B cell (primary cell): ENCODE data around the gene USP20. TPM values are rescaled to one million over a fixed set of nuclear protein-coding genes. Genes with fewer than 3 reads are reported as not detected.

Experiments used
- ATAC-seq: fragments of 200-7000 bp; cut with Tn5 transposase; one replicate; pipeline ENCODE4 v1.10.0; 2021; ENCODE audit warnings: low read depth, mild to moderate bottlenecking, moderate number of reproducible peaks, moderate library complexity
- CTCF ChIA-PET: fragments of 350-600 bp; sonication (Branson Sonifier 250); formaldehyde crosslinking; loops from one replicate; lab custom pipeline; 2021; ENCODE audit warnings: antibody characterized with exemption, inconsistent platforms; lab: Charles Lee
- POLR2A ChIA-PET: fragments of 350-600 bp; sonication (Branson Sonifier 250); formaldehyde crosslinking; loops from one replicate; lab custom pipeline; 2021; ENCODE audit warnings: antibody characterized with exemption; lab: Charles Lee
- DNase-seq: peaks from one replicate; pipeline ENCODE4 v3.0.0; 2013
- H2AFZ ChIP-seq: 2 replicates; pipeline ENCODE4 v1.6.1; 2012; ENCODE audit warnings: mild to moderate bottlenecking, low read depth, low read length; ENCODE audit not compliant: insufficient read depth, poor library complexity, severe bottlenecking
- H3K27ac ChIP-seq, 2 donors: 1 replicate in 1 of 2; 2 replicates in 1 of 2; pipeline ENCODE4 v1.5.1; 2012 to 2013; ENCODE audit warnings: low read length in 2 of 2, mild to moderate bottlenecking in 2 of 2, moderate library complexity in 1 of 2
- H3K27me3 ChIP-seq, 4 experiments: fragments of 200-600 bp in 1 of 4; sonication (generic) in 1 of 4; replicated peaks in 1 of 4; 1 replicate in 2 of 4; 2 replicates in 2 of 4; pipeline versions ENCODE4 v1.6.1 to v1.7.0; 2013 to 2016; ENCODE audit warnings: low read length in 3 of 4, mild to moderate bottlenecking in 2 of 4, mixed read lengths in 1 of 4, moderate library complexity in 1 of 4; ENCODE audit not compliant: insufficient read depth in 4 of 4, control insufficient read depth in 3 of 4; ENCODE audit errors: control extremely low read depth in 1 of 4
- H3K36me3 ChIP-seq, 2 experiments: replicated peaks in 1 of 2; 1 replicate in 1 of 2; 2 replicates in 1 of 2; pipeline versions ENCODE4 v1.6.1 to v1.7.1; 2013; ENCODE audit warnings: low read length in 1 of 2; ENCODE audit not compliant: insufficient read depth in 2 of 2, control insufficient read depth in 1 of 2; ENCODE audit errors: control extremely low read depth in 1 of 2, extremely low read depth in 1 of 2
- H3K4me1 ChIP-seq, 2 donors: fragments of 200-600 bp in 1 of 2; sonication (generic) in 1 of 2; 1 replicate in 1 of 2; 2 replicates in 1 of 2; pipeline versions ENCODE4 v1.5.1 to v1.6.1; 2013 to 2017; ENCODE audit warnings: low read length in 2 of 2; ENCODE audit not compliant: control insufficient read depth in 2 of 2, insufficient read depth in 2 of 2
- H3K4me2 ChIP-seq: replicated peaks from 2 replicates; pipeline ENCODE3; 2012; ENCODE audit warnings: mild to moderate bottlenecking, low read depth, low read length; ENCODE audit not compliant: poor library complexity, severe bottlenecking
- H3K4me3 ChIP-seq, 5 experiments: fragments of 200-600 bp in 1 of 5; sonication (generic) in 1 of 5; 1 replicate in 3 of 5; 2 replicates in 2 of 5; pipeline versions ENCODE4 v1.5.1 to v1.7.0; 2011 to 2016; ENCODE audit warnings: low read length in 4 of 5, mild to moderate bottlenecking in 4 of 5, low read depth in 2 of 5, control low read depth in 1 of 5, moderate library complexity in 1 of 5; ENCODE audit not compliant: insufficient read depth in 1 of 5; ENCODE audit errors: control extremely low read depth in 1 of 5, extremely low read depth in 1 of 5
- H3K79me2 ChIP-seq: fragments of 200-600 bp; sonication (generic); one replicate; pipeline ENCODE4 v1.6.0; 2016; ENCODE audit warnings: low read length; ENCODE audit not compliant: control insufficient read depth, insufficient read depth
- H3K9ac ChIP-seq: fragments of 200-600 bp; sonication (generic); 2 replicates; pipeline ENCODE4 v1.6.1; 2017; ENCODE audit warnings: mild to moderate bottlenecking, low read length, moderate library complexity
- H3K9me3 ChIP-seq, 3 donors: one replicate each; pipeline versions ENCODE4 v1.6.1 to v1.7.1; 2013; ENCODE audit warnings: low read length in 2 of 3; ENCODE audit not compliant: control insufficient read depth in 2 of 3, insufficient read depth in 1 of 3; ENCODE audit errors: control extremely low read depth in 1 of 3
- H4K20me1 ChIP-seq: 2 replicates; pipeline ENCODE4 v1.6.0; 2012; ENCODE audit warnings: mild to moderate bottlenecking, low read length; ENCODE audit not compliant: insufficient read depth, control insufficient read depth, poor library complexity, severe bottlenecking
- H3K27ac Mint-ChIP-seq: one replicate; pipeline ENCODE4 v1.8.0; 2021; ENCODE audit warnings: mixed read lengths
- H3K27me3 Mint-ChIP-seq: one replicate; pipeline ENCODE4 v1.8.0; 2021; ENCODE audit warnings: mixed read lengths
- H3K4me1 Mint-ChIP-seq: one replicate; pipeline ENCODE4 v1.8.0; 2021; ENCODE audit warnings: mixed read lengths
- H3K4me3 Mint-ChIP-seq: one replicate; pipeline ENCODE4 v1.8.0; 2021; ENCODE audit warnings: mixed read lengths
- H3K9me3 Mint-ChIP-seq: one replicate; pipeline ENCODE4 v1.8.0; 2022; ENCODE audit warnings: mixed read lengths; ENCODE audit not compliant: insufficient read depth
- EZH2 ChIP-seq: IDR thresholded peaks from 2 replicates; pipeline ENCODE4 v1.6.1; 2012; ENCODE audit warnings: borderline replicate concordance, low read depth, mild to moderate bottlenecking, moderate library complexity, low read length; ENCODE audit not compliant: insufficient read depth, poor library complexity, severe bottlenecking
- WGBS: methylation state at CpG from one replicate; pipeline ENCODE4 v1.1.5; 2013; ENCODE audit warnings: missing lambda C conversion rate; ENCODE audit not compliant: insufficient coverage; 5-methylcytosine and 5-hydroxymethylcytosine counted together
- intact Hi-C: fragments of 100-400 bp; cut with micrococcal nuclease; formaldehyde crosslinking; loops from one replicate; pipeline ENCODE4 v1.10.0; 2022
- polyA plus RNA-seq: library from polyadenylated mRNA; depleted of rRNA; stranded (reverse); fragments of >200 nt; gene quantifications from 2 replicates; pipeline ENCODE4 v1.2.3, GENCODE V29; 2012
- total RNA-seq, 2 donors: library from RNA; stranded (reverse); fragments of 120-200 nt in 1 of 2; gene quantifications; 1 replicate in 1 of 2; 2 replicates in 1 of 2; pipeline versions ENCODE4 v1.2.3 to v1.2.4, GENCODE V29; 2013 to 2022
- TF ChIP-seq, protein P1 (sequence below): fragments of 200-600 bp; IDR thresholded peaks from one replicate; pipeline ENCODE4 v1.8.0; 2022; ENCODE audit warnings: antibody characterized with exemption, mild to moderate bottlenecking

USP20 gene
- total and polyA plus RNA-seq, 2 donors (not counting 1 experiment from before 2014, with no cell fraction given) = 49.5 to 72.6 TPM

DNA sequence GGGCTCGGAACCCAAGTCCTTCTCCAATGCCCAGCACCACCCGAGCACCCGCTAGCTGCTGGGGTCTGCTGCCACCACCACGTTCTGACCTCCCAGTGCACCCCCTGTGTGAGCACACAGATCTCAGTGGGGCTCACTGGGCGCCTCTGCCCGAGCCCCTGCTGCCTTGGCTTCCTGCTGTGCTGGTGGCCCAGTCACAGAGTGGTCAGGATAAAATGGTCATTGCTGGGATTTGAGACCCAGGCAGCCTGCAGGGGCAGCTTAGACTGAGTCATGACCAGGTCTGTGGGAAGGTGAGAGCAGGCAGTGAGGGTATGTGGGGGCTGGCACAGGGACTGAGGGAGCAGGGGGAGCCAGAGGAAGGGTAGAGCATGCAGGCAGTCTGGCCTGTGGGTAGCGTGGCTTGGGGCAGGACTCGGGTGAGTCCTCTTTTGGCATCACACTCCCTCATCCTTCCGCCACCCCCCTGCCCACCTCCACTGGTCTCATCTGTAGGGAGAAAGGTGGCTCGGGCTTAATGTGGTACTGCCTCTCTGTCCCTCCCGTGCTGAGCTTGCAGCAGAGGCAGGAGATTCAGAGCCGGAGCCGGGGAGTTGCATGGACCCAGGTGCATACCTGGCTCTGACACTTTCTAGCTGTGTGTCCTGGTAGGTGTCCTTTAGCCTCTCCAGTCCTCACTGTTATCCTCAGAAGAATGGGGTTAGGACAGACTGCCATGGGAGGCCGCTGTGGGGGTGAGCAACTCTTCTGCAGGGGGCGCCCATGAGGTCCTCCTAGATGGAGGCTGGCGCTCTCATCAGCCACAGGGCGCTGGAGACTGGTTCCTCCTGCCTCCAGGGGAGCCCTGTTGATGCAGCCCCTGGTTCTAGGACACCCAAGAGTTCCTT lies 32.1 kb downstream of the USP20 start:
- Mint-ChIP-seq H3K4me1 (peaks cover 11% of the 10 kb centered on the region), H3K9me3 (no peaks in the 10 kb centered on the region), H3K27me3 (no peaks in the 10 kb centered on the region), H3K27ac (peak overlapping the region; percentile 15), H3K4me3 (no peak overlapping the region)
- no peaks in the 10 kb centered on the region for H3K79me2 ChIP-seq
- no peaks in the 10 kb centered on the region for H4K20me1 ChIP-seq
- CTCF ChIA-PET = no interaction called here
- WGBS = 87% methylated on average over 13 of the region's 17 CpGs
- DNase-seq (no peak), ATAC-seq (no peak)
- no peak overlapping the region for H2AFZ ChIP-seq
- no peaks in the 10 kb centered on the region for H3K27me3 ChIP-seq
- peaks cover 8 to 12% of the 10 kb centered on the region in 2 donors for H3K4me1 ChIP-seq
- no peaks in the 10 kb centered on the region for H3K9me3 ChIP-seq
- no peak for TF ChIP-seq EZH2
- TF ChIP-seq, protein P1, sequence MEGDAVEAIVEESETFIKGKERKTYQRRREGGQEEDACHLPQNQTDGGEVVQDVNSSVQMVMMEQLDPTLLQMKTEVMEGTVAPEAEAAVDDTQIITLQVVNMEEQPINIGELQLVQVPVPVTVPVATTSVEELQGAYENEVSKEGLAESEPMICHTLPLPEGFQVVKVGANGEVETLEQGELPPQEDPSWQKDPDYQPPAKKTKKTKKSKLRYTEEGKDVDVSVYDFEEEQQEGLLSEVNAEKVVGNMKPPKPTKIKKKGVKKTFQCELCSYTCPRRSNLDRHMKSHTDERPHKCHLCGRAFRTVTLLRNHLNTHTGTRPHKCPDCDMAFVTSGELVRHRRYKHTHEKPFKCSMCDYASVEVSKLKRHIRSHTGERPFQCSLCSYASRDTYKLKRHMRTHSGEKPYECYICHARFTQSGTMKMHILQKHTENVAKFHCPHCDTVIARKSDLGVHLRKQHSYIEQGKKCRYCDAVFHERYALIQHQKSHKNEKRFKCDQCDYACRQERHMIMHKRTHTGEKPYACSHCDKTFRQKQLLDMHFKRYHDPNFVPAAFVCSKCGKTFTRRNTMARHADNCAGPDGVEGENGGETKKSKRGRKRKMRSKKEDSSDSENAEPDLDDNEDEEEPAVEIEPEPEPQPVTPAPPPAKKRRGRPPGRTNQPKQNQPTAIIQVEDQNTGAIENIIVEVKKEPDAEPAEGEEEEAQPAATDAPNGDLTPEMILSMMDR = no peak
- H3K4me2 ChIP-seq = no peak overlapping the region
- no peak overlapping the region for H3K4me3 ChIP-seq
- H3K36me3 ChIP-seq = peaks cover 5 to 23% of the 10 kb centered on the region in 2 experiments
- POLR2A ChIA-PET = no interaction called here
- no peak overlapping the region for H3K9ac ChIP-seq
- H3K27ac ChIP-seq = no peak overlapping the region
- intact Hi-C loops = no loop called here
